Keratinocyte (primary cell): ENCODE measurements around the gene C22orf31. TPM values are rescaled to one million over a fixed set of nuclear protein-coding genes. Genes with fewer than 3 reads are reported as not detected.

Source experiments
- DNase-seq: peaks from one replicate; pipeline ENCODE4 v3.0.0-alpha.2; 2011; ENCODE audit warnings: low read depth, missing footprints, low spot score
- FAIRE-seq: peaks from 2 replicates; lab custom pipeline; 2011; peaks lifted over from hg19 to GRCh38; lab: Jason Lieb, UNC
- H2AFZ ChIP-seq: 2 replicates; pipeline ENCODE4 v1.6.0; 2012; ENCODE audit warnings: low read length, control low read depth, inconsistent platforms; ENCODE audit not compliant: control insufficient read depth
- H3K27ac ChIP-seq: 2 replicates; pipeline ENCODE4 v1.5.1; 2011; ENCODE audit warnings: low read length; ENCODE audit not compliant: control insufficient read depth, insufficient read depth
- H3K27me3 ChIP-seq: 3 replicates; pipeline ENCODE4 v1.6.0; 2011; ENCODE audit warnings: low read length; ENCODE audit not compliant: control insufficient read depth, insufficient read depth; ENCODE audit errors: extremely low read depth
- H3K36me3 ChIP-seq, 2 experiments: 2 replicates in 1 of 2; 3 replicates in 1 of 2; pipeline ENCODE4 v1.5.1; 2011; ENCODE audit warnings: low read length in 2 of 2, mild to moderate bottlenecking in 1 of 2; ENCODE audit not compliant: control insufficient read depth in 2 of 2, insufficient read depth in 2 of 2; ENCODE audit errors: extremely low read depth in 1 of 2
- H3K4me1 ChIP-seq: 3 replicates; pipeline ENCODE4 v1.5.1; 2011; ENCODE audit warnings: low read length; ENCODE audit not compliant: control insufficient read depth, insufficient read depth; ENCODE audit errors: extremely low read depth
- H3K4me2 ChIP-seq: 3 replicates; pipeline ENCODE4 v1.6.0; 2011; ENCODE audit warnings: low read depth, low read length; ENCODE audit not compliant: control insufficient read depth, insufficient read depth; ENCODE audit errors: extremely low read depth
- H3K4me3 ChIP-seq, 3 experiments: fragments of 200-600 bp in 1 of 3; sonication (generic) in 1 of 3; 2 replicates in 2 of 3; 3 replicates in 1 of 3; pipeline ENCODE4 v1.5.1; 2011 to 2016; ENCODE audit warnings: low read length in 3 of 3, mild to moderate bottlenecking in 3 of 3, control low read depth in 2 of 3, inconsistent platforms in 1 of 3, low read depth in 1 of 3, mixed read lengths in 1 of 3, mixed run types in 1 of 3, moderate library complexity in 1 of 3; ENCODE audit not compliant: control insufficient read depth in 2 of 3, insufficient read depth in 2 of 3; ENCODE audit errors: extremely low read depth in 1 of 3
- H3K79me2 ChIP-seq: 2 replicates; pipeline ENCODE4 v1.6.0; 2012; ENCODE audit warnings: low read length; ENCODE audit not compliant: control insufficient read depth, insufficient read depth
- H3K9ac ChIP-seq: 3 replicates; pipeline ENCODE4 v1.6.0; 2011; ENCODE audit warnings: low read length; ENCODE audit not compliant: control insufficient read depth, insufficient read depth; ENCODE audit errors: extremely low read depth
- H3K9me1 ChIP-seq: 3 replicates; pipeline ENCODE4 v1.6.0; 2011; ENCODE audit warnings: low read length; ENCODE audit not compliant: control insufficient read depth, insufficient read depth; ENCODE audit errors: extremely low read depth
- H3K9me3 ChIP-seq: 2 replicates; pipeline ENCODE4 v1.5.1; 2012; ENCODE audit warnings: low read depth, low read length; ENCODE audit not compliant: control insufficient read depth
- H4K20me1 ChIP-seq: 3 replicates; pipeline ENCODE4 v1.6.0; 2011; ENCODE audit warnings: low read length; ENCODE audit not compliant: control insufficient read depth, insufficient read depth; ENCODE audit errors: extremely low read depth
- CTCF ChIP-seq, 3 experiments: IDR thresholded peaks in 1 of 3; conservative IDR thresholded peaks in 1 of 3; optimal IDR thresholded peaks in 1 of 3; 2 replicates in 2 of 3; 3 replicates in 1 of 3; pipeline versions ENCODE3 to v1.5.1; 2011; ENCODE audit warnings: low read length in 3 of 3, mild to moderate bottlenecking in 3 of 3, moderate library complexity in 2 of 3, control low read depth in 1 of 3, inconsistent platforms in 1 of 3; ENCODE audit not compliant: insufficient read depth in 2 of 3; ENCODE audit errors: extremely low read depth in 1 of 3
- EZH2 ChIP-seq: IDR thresholded peaks from one replicate; pipeline ENCODE4 v1.6.1; 2012; ENCODE audit warnings: inconsistent platforms, mild to moderate bottlenecking, low read length, moderate library complexity
- dilution Hi-C: fragments of 300-500 bp; cut with MboI; formaldehyde crosslinking; loops from one replicate; pipeline ENCODE4 v1.7.0; 2020; ENCODE audit warnings: low sequenced_read_pairs; ENCODE audit not compliant: extremely low pct_ligation_motif_present
- polyA plus RNA-seq, 5 experiments: library from polyadenylated mRNA; depleted of rRNA in 3 of 5; stranded (reverse) in 3 of 5; stranded (forward) in 1 of 5; unstranded in 1 of 5; fragments of >200 nt; gene quantifications; 1 replicate in 1 of 5; 2 replicates in 3 of 5; 3 replicates in 1 of 5; pipeline versions ENCODE4 v1.2.1 to v1.2.3, GENCODE V29; 2011 to 2012; ENCODE audit warnings: missing spikeins in 2 of 5, low read depth in 1 of 5, low replicate concordance in 1 of 5

C22orf31 gene
- polyA plus RNA-seq, 1 donor (not counting 4 experiments of a cell fraction or from before 2014, with no cell fraction given): not detected

DNA sequence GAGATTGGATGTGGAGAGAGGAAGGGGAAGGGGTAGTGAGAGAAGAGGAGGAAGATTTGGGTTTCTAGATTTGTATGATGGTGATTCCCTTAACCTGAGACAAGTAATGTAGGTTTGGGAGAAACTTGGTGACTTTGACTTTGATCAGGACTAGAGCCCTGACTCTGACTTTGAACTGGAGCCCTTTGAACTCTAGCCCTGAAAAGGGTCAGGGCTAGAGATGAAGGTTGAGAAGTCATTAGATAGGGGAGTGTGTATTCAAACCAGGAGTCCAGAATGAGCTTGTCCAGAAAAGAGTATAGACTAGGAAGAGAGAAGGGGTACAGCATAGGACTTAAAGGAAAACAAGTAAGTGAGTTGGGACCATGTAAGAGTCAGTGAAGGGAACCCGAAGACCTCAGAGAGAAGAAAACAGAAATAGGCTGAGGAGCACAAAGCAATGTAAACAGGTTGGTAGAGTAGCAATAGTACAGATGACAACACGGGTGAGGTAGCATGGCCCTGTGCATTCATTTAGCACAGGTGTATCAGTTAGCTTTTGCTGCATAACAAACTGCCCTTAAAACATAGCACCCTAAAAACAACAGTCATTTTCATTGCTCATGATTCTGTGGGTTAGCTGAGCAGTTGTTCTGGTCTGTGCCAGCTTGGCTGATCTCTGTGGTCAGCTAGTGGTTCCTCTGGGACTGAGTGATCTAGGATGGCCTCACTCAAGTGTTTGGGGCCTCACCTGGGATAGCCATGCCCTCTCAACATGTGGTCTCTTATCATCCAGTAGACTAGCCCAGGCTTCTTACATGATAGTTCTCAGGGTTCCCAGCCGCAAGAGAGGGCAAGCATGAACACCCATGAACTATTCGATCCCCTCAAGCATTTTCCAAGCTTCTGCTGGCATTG lies 43.1 kb downstream of the C22orf31 start:
- FAIRE-seq (no peak), DNase-seq (no peak)
- H3K4me2 ChIP-seq: no peak overlapping the region
- no peak overlapping the region for H2AFZ ChIP-seq
- TF ChIP-seq EZH2 (no peak), CTCF (optimal IDR thresholded peaks at IDR 0.05 in 1 of 3, IDR thresholded peaks at IDR 0.05 in 1 of 3, conservative IDR thresholded peaks at IDR 0.05 in 1 of 3; ENCODE audit: extremely low read depth in 1 of 3, insufficient read depth in 2 of 3, low read length in 3 of 3) (no peak)
- H3K9me3 ChIP-seq: no peaks in the 10 kb centered on the region
- H4K20me1 ChIP-seq: no peaks in the 10 kb centered on the region
- no peak overlapping the region for H3K27ac ChIP-seq
- dilution Hi-C loops: no loop called here
- H3K27me3 ChIP-seq: no peaks in the 10 kb centered on the region
- H3K79me2 ChIP-seq: no peaks in the 10 kb centered on the region
- H3K9me1 ChIP-seq: no peaks in the 10 kb centered on the region
- H3K4me1 ChIP-seq: no peaks in the 10 kb centered on the region
- H3K9ac ChIP-seq: no peak overlapping the region
- H3K4me3 ChIP-seq: no peak overlapping the region
- peaks cover 0 to 1% of the 10 kb centered on the region in 2 experiments for H3K36me3 ChIP-seq

GRCh38 chr22:29016067-29016938 lies 45.3 kb downstream of the C22orf31 start:
- DNase-seq (no peak), FAIRE-seq (no peak)
- no peaks in the 10 kb centered on the region for H3K27me3 ChIP-seq
- no peak overlapping the region for H2AFZ ChIP-seq
- no peak overlapping the region for H3K9ac ChIP-seq
- no peaks in the 10 kb centered on the region for H3K79me2 ChIP-seq
- dilution Hi-C loops: no loop called here
- no peak overlapping the region for H3K4me2 ChIP-seq
- H3K9me1 ChIP-seq: no peaks in the 10 kb centered on the region
- no peaks in the 10 kb centered on the region for H3K4me1 ChIP-seq
- H3K9me3 ChIP-seq: no peaks in the 10 kb centered on the region
- H4K20me1 ChIP-seq: no peaks in the 10 kb centered on the region
- no peak overlapping the region for H3K27ac ChIP-seq
- peaks cover 0 to 1% of the 10 kb centered on the region in 2 experiments for H3K36me3 ChIP-seq
- TF ChIP-seq EZH2: no peak
- TF ChIP-seq CTCF (optimal IDR thresholded peaks at IDR 0.05 in 1 of 3, IDR thresholded peaks at IDR 0.05 in 1 of 3, conservative IDR thresholded peaks at IDR 0.05 in 1 of 3; ENCODE audit: extremely low read depth in 1 of 3, insufficient read depth in 2 of 3, low read length in 3 of 3): no peak
- H3K4me3 ChIP-seq: no peak overlapping the region
